OCI-LY7 (cell line): ENCODE measurements around the gene DAP.

Source experiments
- EZH2phosphoT487 ChIP-seq: fragments of 200-600 bp; sonication (generic); IDR thresholded peaks from 2 replicates; pipeline ENCODE4 v1.6.1; 2018; ENCODE audit warnings: low read depth, borderline replicate concordance, mild to moderate bottlenecking, mixed run types, antibody characterized with exemption, low read length, moderate library complexity, mixed read lengths
- TF ChIP-seq, protein P1 (sequence below): fragments of 200-600 bp; sonication (generic); conservative IDR thresholded peaks from 2 replicates; pipeline ENCODE4 v1.5.1; 2014; ENCODE audit warnings: mild to moderate bottlenecking, antibody characterized with exemption, low read length, moderate library complexity, mixed read lengths

DNA sequence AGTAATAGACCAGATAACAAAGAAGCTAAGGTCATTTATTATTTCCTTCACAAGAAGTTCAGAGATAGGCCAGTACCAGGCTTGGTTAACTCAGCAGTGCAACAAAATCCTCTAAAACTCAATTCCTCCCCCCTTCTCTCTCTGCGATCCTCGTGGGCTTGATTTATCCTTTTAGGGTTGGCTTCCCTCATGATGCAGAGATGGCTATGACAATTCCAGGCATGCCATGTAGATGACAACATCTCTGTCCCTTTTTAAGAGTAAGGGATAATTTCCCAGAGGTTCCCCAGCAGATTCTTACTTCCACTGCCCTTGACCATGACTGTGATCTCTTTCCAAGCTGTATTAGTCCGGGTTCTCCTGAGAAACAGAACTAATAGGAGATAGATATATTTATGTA lies 28.7 kb upstream of the DAP start:
- TF ChIP-seq, protein P1, sequence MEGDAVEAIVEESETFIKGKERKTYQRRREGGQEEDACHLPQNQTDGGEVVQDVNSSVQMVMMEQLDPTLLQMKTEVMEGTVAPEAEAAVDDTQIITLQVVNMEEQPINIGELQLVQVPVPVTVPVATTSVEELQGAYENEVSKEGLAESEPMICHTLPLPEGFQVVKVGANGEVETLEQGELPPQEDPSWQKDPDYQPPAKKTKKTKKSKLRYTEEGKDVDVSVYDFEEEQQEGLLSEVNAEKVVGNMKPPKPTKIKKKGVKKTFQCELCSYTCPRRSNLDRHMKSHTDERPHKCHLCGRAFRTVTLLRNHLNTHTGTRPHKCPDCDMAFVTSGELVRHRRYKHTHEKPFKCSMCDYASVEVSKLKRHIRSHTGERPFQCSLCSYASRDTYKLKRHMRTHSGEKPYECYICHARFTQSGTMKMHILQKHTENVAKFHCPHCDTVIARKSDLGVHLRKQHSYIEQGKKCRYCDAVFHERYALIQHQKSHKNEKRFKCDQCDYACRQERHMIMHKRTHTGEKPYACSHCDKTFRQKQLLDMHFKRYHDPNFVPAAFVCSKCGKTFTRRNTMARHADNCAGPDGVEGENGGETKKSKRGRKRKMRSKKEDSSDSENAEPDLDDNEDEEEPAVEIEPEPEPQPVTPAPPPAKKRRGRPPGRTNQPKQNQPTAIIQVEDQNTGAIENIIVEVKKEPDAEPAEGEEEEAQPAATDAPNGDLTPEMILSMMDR, result no peak
- no peak for TF ChIP-seq EZH2phosphoT487
